Esophagus squamous epithelium (tissue), 4 donors: ENCODE data around the gene CORO2A.

Experiments used
- CTCF ChIP-seq, 6 experiments: fragments of 450-650 bp in 4 of 6; fragments of 200-600 bp in 2 of 6; sonication (generic) in 2 of 6; IDR thresholded peaks; one replicate each; pipeline ENCODE4 v1.5.1; 2016 to 2019; ENCODE audit warnings: antibody characterized with exemption in 6 of 6, mild to moderate bottlenecking in 4 of 6, moderate library complexity in 4 of 6
- POLR2A ChIP-seq, 4 donors: fragments of 450-650 bp; IDR thresholded peaks; one replicate each; pipeline ENCODE4 v1.6.1; 2017; ENCODE audit warnings: antibody characterized with exemption in 4 of 4, mild to moderate bottlenecking in 4 of 4, moderate library complexity in 3 of 4

GRCh38 chr9:98178874-98179850 is 13.3 kb downstream of the CORO2A start:
- TF ChIP-seq CTCF (IDR thresholded peaks at IDR 0.05) (no peak), POLR2A (IDR thresholded peaks at IDR 0.05) (no peak)
